Measurements from ENCODE around the gene TSPAN14. TPM values are rescaled to one million over a fixed set of nuclear protein-coding genes. Genes with fewer than 3 reads are reported as not detected.

The TSPAN14 gene
- total RNA-seq, 2 experiments from 2014 or later, result 167 to 168 TPM

GRCh38 chr10:80443531-80443974 lies 10.6 kb upstream of the TSPAN14 start:
- Mint-ChIP-seq H3K9me3 (no peaks in the 10 kb centered on the region), H3K4me1 (ENCODE audit: low read depth) (peaks cover 51% of the 10 kb centered on the region), H3K27me3 (no peaks in the 10 kb centered on the region), H3K36me3 (ENCODE audit: low read depth) (no peaks in the 10 kb centered on the region), H3K27ac (peak overlapping the region; percentile 84), H3K4me3 (peak overlapping the region; percentile 23)
- CTCF ChIA-PET, result interaction anchor here (0.5 to 11.7 kb wide), 14 partner anchors 13 to 96 kb away, joined by 3 to 147 read pairs (median 8); no protein-coding TSS in a partner anchor
- Histone ChIP-seq H3K27me3 (ENCODE audit: control insufficient read depth in 1 of 2, insufficient read depth in 2 of 2, low read length in 2 of 2) (no peaks in the 10 kb centered on the region), H3K4me3 (ENCODE audit: low read length) (no peak overlapping the region), H3K36me3 (ENCODE audit: insufficient read depth, low read length) (no peaks in the 10 kb centered on the region), H3K9me3 (ENCODE audit: control insufficient read depth in 1 of 2, insufficient read depth in 1 of 2, low read length in 2 of 2) (no peaks in the 10 kb centered on the region), H3K27ac (ENCODE audit: low read depth in 1 of 2, low read length in 2 of 2) (peak overlapping the region in 1 of 2 donors; percentile 30), H3K4me1 (ENCODE audit: insufficient read depth, low read length) (peaks cover 23% of the 10 kb centered on the region)
- DNase-seq, result peak in 2 of 14 experiments; percentile 47 to 49
- POLR2A ChIA-PET, result interaction anchor here (0.7 to 4.0 kb wide), 17 partner anchors 10 to 71 kb away, joined by 3 to 36 read pairs (median 6); partner anchors contain the start of gene PRXL2A
- no peak for TF ChIP-seq CTCF (IDR thresholded peaks at IDR 0.05)
- intact Hi-C loops (cut with DNase I, micrococcal nuclease), result loop anchor here in 1 of 2 experiments (5.0 to 10.0 kb wide), 2 partner anchors 56 to 141 kb away; no protein-coding TSS in a partner anchor
- peak; percentile 57 for ATAC-seq (ENCODE audit: poor library complexity)

GRCh38 chr10:80444124-80444523 lies 10.0 kb upstream of the TSPAN14 start:
- DNase-seq (no peak), ATAC-seq (ENCODE audit: poor library complexity) (no peak)
- no peaks in the 10 kb centered on the region for H3K9me3 ChIP-seq (ENCODE audit: control insufficient read depth in 1 of 2, insufficient read depth in 1 of 2, low read length in 2 of 2)
- H3K9me3 Mint-ChIP-seq, result no peaks in the 10 kb centered on the region
- H3K27me3 Mint-ChIP-seq, result no peaks in the 10 kb centered on the region
- POLR2A ChIA-PET, result interaction anchor here (0.7 to 4.0 kb wide), 20 partner anchors 9 to 87 kb away, joined by 3 to 36 read pairs (median 6); partner anchors contain the start of gene PRXL2A
- intact Hi-C loops (cut with DNase I, micrococcal nuclease), result loop anchor here (1.0 to 10.0 kb wide), 3 partner anchors 57 to 141 kb away; no protein-coding TSS in a partner anchor
- peaks cover 51% of the 10 kb centered on the region for H3K4me1 Mint-ChIP-seq (ENCODE audit: low read depth)
- no peak overlapping the region for H3K4me3 Mint-ChIP-seq
- H3K36me3 ChIP-seq (ENCODE audit: insufficient read depth, low read length), result no peaks in the 10 kb centered on the region
- TF ChIP-seq CTCF (IDR thresholded peaks at IDR 0.05), result no peak
- CTCF ChIA-PET, result interaction anchor here (0.5 to 11.7 kb wide), 22 partner anchors 9 to 153 kb away, joined by 3 to 147 read pairs (median 6); no protein-coding TSS in a partner anchor
- peaks cover 23% of the 10 kb centered on the region for H3K4me1 ChIP-seq (ENCODE audit: insufficient read depth, low read length)
- H3K36me3 Mint-ChIP-seq (ENCODE audit: low read depth), result no peaks in the 10 kb centered on the region
- no peak overlapping the region for H3K4me3 ChIP-seq (ENCODE audit: low read length)
- peak overlapping the region in 1 of 2 donors; percentile 30 for H3K27ac ChIP-seq (ENCODE audit: low read depth in 1 of 2, low read length in 2 of 2)
- H3K27ac Mint-ChIP-seq, result peak overlapping the region; percentile 84
- H3K27me3 ChIP-seq (ENCODE audit: control insufficient read depth in 1 of 2, insufficient read depth in 2 of 2, low read length in 2 of 2), result no peaks in the 10 kb centered on the region

GRCh38 chr10:80444646-80445319 lies 9.3 kb upstream of the TSPAN14 start:
- DNase-seq, result peak in 12 of 14 experiments; percentile 39 to 92 (median 67)
- Mint-ChIP-seq H3K9me3 (no peaks in the 10 kb centered on the region), H3K27ac (peak overlapping the region; percentile 84), H3K36me3 (ENCODE audit: low read depth) (no peaks in the 10 kb centered on the region), H3K4me1 (ENCODE audit: low read depth) (peaks cover 51% of the 10 kb centered on the region), H3K27me3 (no peaks in the 10 kb centered on the region), H3K4me3 (no peak overlapping the region)
- peak; percentile 82 for ATAC-seq (ENCODE audit: poor library complexity)
- peak; percentile 65 for TF ChIP-seq CTCF (IDR thresholded peaks at IDR 0.05)
- H3K36me3 ChIP-seq (ENCODE audit: insufficient read depth, low read length), result no peaks in the 10 kb centered on the region
- ChIA-PET POLR2A (interaction anchor here (0.6 to 4.0 kb wide), 20 partner anchors 8 to 187 kb away, joined by 3 to 36 read pairs (median 6); no protein-coding TSS in a partner anchor), CTCF (interaction anchor here (0.5 to 11.7 kb wide), 32 partner anchors 8 to 152 kb away, joined by 3 to 147 read pairs (median 4); no protein-coding TSS in a partner anchor)
- intact Hi-C loops (cut with DNase I, micrococcal nuclease), result loop anchor here (1.0 to 10.0 kb wide), 3 partner anchors 57 to 140 kb away; no protein-coding TSS in a partner anchor
- no peaks in the 10 kb centered on the region for H3K27me3 ChIP-seq (ENCODE audit: control insufficient read depth in 1 of 2, insufficient read depth in 2 of 2, low read length in 2 of 2)
- peaks cover 23% of the 10 kb centered on the region for H3K4me1 ChIP-seq (ENCODE audit: insufficient read depth, low read length)
- H3K9me3 ChIP-seq (ENCODE audit: control insufficient read depth in 1 of 2, insufficient read depth in 1 of 2, low read length in 2 of 2), result no peaks in the 10 kb centered on the region
- H3K4me3 ChIP-seq (ENCODE audit: low read length), result no peak overlapping the region
- H3K27ac ChIP-seq (ENCODE audit: low read depth in 1 of 2, low read length in 2 of 2), result no peak overlapping the region
